ENCODE data around the gene TTC7B.

Gene TTC7B

DNA sequence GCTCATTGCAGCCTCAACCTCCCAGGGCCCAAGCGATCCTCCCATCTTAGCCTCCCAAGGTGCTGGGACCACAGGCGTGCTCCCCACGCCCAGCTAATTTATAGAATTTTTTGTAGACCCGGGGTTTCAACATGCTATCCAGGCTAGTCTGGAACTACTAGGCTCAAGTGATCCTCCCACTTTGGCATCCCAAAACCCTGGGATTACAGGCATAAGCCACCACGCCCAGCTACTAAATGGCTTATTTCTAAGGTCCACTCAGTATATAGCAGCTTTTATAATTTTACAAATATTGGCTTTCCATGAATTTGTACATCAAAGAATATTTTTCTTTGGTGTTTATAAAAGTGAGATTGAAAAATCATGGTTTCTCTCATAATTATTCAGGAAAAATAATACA, 167.8 kb downstream of the TTC7B start:
- DNase-seq (ENCODE audit: low read depth, low spot score) = no peak

DNA sequence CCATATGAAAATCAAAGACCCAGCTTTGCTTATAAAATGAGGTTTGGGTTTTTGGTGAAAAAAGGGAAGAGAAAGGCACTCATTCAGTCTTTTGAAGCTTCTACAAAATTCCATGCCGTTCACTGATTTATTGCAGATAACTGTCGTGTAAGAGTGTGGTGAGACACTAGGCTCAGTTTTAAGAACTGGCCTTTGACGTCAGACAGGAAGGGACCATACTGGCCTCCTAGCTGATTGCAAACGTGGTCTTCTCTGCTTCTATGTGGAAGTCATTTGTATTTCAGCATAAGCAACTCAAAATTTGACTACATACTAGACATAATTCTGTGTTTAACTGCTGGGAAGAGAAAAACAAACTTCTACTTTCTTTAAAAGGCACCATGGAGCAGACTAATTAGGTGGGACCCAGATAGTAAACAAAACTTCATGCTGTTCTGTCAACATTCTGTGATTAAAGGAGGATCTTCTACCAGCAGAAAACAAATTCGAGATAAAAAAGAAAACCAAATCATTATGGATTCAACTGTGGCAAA, 168.7 kb downstream of the TTC7B start:
- DNase-seq (ENCODE audit: low read depth, low spot score) = no peak

DNA sequence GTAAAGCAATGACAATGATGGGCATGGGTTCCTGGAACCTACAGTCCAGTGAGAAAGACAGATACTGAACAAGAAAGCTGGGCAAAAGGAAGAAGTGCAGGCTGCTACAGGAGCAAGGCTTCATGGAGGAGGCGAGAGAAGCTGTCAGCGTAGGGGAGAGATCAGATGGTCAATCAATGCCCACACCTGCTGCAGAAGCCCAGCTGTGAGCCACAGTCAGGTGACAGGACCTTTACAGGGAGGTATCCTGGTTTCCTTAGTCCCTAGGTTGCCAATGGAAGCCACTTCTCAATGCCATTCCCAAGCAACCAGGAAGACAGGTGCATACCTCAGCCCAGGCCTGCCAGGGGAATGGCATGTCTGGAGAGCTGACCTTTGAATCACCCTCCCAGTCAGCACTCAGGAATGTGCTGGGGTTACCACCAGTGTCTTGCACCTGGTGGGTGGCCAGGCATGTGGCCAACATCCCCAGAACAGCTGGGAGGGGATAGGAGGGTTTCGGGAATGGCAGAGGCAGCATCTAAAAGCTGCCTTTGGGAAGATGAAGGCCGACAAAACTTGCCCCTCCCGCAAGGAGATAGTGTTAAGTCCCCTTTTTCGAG, 170.3 kb downstream of the TTC7B start:
- peak; percentile 91 for DNase-seq (ENCODE audit: low read depth, low spot score)

DNA sequence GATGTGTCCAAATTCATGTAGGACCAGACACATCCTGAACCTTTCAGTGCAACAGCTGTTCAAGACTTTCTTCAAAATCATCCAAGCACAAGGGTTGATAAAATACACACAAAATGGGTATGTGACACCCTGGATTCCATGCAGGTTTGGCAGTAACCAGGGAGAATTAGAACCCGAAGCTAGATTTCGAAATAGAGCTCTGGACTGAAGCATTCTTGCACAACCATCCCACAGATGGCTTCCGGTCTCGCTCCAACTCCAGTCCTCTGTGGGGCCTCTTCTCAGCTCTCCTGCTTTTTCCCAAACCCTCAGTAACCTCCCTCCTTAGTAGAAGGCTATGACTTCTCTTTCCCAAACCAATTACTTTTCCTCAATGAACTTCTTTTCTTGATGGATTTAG, 171.3 kb downstream of the TTC7B start:
- no peak for DNase-seq (ENCODE audit: low read depth, low spot score)

DNA sequence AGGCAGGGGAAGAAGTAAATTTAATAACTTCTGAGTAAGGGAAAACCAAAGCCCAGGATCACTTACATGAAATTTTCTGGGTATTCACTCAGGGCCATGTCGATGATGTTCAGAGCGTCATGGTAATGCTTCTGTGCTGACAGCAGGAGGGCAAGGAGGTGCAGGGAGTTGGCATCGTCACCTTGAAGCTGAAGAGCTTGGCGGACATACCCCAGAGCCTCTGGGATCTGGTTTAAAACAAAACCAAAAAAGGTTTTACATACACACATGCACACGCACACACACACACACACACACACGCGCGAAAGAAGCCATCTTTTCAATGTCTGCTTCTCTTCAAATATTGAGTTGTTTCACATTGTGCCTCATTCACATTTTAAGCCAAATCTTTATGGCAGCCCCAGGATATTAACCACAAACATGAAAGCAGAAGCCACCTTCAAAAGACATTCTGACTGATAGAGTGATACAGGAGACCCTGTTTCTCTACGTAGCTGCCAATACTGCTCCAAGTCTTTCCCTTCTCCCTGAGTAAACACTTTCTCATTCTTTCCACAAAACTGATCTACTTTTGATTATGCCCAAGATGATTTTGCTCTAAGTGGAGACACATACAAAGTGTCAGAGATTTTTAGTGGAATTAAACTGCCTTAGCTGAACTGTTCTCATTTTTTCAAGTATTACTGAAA, 172.1 kb downstream of the TTC7B start:
- no peak for DNase-seq (ENCODE audit: low read depth, low spot score)

DNA sequence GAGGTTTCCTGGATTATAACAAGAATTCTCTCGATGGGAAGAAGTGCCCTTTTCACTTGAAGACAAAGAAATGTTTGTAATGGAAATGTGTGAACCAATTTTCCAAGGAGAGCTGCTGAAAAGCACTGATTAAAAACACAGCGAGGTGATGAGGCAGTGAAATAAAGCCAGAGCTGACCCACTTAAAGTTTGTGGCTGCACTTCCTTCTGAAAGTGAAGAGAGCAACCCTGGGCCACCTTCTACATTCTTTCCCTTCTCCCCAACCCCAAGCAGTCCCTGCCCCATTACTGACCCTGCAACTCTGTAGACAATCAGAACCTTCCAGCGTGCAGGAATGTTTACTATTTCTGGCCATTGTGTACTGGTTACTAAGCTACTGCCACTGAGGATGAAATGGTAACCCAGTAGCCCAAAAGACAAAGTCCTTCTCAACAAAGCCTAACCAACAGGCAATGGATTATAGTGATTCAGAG, 173.9 kb downstream of the TTC7B start:
- peak; percentile 91 for DNase-seq (ENCODE audit: low read depth, low spot score)

DNA sequence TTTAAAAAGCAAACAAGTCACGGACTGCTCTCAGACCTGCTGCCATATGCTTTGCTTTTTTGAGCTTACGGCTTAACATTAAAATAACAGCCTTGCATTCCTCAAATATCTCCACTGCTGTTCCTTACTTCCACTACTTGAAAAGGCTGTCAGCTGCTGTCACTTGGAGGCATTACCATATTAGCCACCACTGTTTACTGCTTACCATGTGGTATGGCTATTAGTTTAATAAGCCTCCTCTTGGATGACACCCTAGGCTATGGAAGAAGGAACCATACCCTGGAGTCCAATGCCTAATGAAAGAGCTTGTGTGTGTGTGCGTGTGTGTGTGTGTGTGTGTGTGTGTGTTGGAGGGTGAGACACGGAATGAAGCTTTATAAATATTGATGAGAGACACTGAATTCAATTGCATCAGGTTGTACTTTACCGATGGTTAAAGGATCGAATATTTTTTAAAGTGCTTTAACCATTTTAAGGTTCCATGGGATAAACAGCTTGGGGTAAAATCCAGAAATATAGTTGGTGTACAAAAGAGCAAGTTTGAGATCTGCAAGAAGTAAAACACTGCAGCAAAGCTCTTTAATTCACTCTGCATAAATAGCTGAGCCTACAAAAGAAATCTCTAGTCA, 174.5 kb downstream of the TTC7B start:
- DNase-seq (ENCODE audit: low read depth, low spot score) = peak; percentile 68

DNA sequence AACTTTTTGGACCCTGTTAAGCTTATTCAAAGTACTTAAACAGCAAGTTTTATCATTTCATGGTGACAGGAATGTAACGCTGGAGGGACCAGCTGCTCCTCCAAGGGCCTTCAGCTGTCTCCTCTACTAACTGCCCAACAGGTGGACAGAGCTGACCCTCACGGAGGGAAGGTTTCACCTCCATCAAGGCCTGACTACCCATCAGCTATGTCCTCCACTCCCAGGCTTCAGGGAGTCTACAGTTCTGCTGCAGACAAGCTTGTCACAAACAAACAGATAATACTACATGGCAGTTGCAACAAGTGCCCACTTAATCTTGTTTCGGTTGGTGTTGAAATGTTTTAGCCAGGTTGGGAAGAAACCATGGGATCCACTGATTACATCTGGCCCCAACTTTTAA, 175.1 kb downstream of the TTC7B start:
- no peak for DNase-seq (ENCODE audit: low read depth, low spot score)

DNA sequence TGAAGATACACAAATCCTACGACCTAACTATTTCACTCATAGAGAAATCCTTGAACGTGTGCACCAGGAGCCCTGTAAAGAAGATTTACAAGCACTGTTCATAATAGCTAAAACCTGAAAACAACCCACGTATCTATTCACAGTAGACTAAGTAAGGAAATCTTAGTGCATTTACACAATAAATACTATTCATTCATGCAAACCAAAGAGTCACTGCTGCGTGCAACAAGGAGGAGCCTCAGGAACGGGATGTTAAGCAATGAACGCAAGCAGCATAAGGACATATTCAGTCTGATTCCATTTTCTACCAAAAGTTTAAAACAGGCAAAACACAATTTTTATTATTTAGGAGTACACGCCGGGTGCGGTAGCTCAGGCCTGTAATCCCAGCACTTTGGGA, 176.6 kb downstream of the TTC7B start:
- no peak for DNase-seq (ENCODE audit: low read depth, low spot score)

DNA sequence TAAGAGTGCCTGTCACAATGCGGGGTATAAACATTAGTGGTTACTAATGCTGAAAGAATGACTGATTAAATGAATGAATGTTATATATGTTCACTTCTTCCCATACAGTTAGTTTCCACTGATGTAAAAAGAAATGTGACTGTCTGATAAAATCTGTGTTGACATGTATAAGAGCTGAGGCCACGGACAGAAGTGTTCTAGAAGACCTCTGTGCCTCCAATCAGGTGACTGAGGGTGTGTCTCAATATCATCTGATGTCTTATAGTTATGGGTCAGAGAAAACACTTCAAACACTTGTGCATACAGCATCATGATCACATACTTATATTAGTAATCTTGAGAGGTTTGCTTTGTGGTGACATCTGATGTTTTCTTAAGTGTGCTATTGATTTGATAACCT, 183.4 kb downstream of the TTC7B start:
- DNase-seq (ENCODE audit: low read depth, low spot score) = no peak

DNA sequence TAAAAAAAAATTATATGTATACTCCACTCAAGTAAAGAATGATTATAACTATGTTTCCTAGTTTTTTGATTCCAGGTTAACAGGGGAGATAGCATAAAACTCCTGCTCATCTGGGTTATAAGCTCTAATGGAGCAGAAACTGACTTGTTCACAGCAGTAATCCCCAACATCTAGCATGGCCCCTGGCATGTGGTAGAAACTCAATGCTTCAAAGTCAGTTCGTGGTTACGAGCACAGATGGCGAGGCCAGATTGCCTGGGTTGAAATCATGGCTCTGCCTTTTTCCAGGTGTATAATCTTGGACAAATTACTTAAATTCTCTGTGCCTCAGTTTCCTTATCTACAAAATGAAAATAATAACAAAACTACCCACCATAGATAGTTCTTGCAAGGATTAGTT, 183.8 kb downstream of the TTC7B start:
- DNase-seq (ENCODE audit: low read depth, low spot score) = peak; percentile 61

DNA sequence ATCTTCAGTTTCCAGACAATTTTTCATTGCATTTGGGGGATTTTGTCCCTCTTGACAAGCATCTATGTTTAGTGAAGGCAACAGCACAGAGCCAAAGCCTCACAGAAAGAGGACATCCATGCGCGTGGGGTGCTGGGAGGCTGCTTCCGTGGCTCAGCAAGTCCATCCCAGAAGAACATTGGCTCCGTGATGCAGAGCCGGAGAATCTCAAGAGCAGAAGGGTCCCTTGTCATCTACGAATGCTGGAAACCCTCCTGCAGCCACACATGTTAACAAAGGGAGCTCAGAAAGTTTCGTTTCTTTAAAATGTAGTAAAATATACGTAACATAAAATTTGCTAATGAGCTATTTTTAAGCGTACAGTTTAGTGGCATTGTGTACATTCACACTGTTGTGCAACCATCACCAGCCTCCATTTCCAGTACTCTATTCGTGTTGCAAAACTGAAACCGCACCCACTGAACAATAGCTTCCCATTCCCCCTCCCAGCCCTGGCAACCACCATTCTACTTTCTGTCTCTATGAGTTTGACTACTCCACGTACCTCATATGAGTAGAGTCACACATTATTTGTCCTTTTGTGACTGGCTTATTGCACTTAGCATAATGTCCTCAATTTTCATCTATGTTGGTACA, 185.9 kb downstream of the TTC7B start:
- no peak for DNase-seq (ENCODE audit: low read depth, low spot score)

DNA sequence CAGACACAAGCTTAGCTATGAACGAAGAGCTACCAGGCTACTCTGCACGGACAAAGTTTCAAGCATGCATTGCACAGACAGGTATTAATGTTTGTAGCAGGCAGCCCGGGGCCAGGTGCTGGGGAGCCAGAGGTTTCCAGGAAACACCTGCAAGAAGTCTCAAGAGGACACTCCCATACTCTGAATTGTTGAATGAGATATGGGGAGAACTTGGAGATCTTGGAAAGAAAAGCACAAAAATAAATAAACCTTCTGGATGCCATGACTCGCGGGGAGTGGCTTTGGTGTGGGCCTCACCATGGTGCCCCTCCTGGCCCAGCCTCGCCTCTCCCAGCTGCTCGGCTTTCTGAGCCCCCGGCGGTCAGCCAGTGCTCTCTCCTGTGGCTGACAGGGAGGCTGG, 186.8 kb downstream of the TTC7B start:
- DNase-seq (ENCODE audit: low read depth, low spot score) = no peak

DNA sequence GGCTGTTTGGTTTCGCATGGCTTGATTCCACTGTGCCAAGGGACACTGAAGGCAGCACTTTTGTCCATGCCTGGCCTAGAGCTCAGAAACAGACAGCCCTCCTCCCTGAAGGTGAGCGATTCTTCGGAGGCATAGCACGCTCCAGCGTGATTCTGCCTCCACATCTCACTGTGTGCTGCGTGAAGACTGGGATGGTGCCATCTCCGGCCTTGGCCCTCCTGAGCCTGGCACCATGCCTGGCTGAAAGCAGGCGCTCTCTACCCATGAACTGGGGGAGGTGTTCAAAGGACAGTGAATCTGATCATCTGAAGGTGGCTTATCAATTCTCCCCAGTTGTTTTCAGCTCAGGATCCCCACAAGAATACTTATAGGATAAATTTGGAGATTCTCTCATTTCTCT, 187.4 kb downstream of the TTC7B start:
- DNase-seq (ENCODE audit: low read depth, low spot score) = no peak

DNA sequence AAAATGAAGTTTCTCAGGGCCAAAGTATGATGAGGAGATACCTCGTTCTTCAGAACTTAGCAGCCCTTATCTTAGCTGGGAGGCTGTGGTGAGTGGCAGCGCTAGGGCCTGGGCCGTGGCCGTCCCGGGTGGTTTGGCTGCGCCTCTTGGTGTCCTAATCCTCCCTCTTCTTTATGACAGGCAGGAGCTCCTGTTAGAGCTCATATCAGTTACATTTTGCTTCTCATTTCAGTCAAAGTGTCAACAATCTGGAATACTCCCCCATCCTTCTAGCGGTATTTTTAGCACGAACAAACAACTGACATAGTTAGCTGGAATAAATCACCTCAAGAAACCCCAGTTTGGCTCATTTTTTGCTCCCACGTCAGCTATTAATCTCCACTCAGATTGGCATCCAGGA, 188.8 kb downstream of the TTC7B start:
- DNase-seq (ENCODE audit: low read depth, low spot score) = no peak

DNA sequence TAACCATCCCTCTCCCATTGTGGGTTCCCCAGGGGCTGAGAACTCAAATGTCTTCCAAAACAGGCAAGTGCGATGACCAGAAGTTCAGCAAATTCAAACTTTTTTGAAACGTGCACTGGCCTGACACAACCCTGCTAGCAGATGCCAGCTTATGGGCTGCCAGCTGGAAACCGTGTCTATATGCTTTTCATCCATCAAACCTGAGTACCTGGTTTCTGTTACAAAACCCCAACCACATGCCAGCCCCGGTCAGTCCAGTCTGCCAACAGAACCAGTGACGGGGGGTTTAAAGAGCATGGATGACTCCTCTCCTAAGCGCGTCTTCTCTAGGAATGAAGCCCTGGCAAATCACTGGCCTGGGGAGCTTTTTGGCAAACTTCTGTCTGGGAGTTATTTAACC, 189.7 kb downstream of the TTC7B start:
- no peak for DNase-seq (ENCODE audit: low read depth, low spot score)

DNA sequence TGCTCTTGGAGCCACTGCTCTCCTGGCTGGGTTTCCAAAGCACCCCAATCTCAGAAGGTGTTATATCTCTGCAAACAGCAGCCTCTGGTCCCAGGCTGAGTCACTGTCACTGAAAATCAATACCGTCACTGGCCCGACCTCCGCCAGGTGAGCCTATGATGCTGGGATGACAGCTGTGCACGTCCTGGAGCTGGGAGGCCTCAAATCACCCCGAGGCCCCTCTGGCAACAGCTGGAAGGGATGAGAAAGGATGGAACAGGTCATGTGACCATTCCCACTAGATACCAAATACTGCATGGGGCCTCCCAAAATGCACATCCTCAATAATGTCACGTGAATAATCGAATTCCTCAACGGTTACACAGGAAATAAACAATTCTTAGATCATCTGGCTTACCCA, 190.8 kb downstream of the TTC7B start:
- no peak for DNase-seq (ENCODE audit: low read depth, low spot score)

DNA sequence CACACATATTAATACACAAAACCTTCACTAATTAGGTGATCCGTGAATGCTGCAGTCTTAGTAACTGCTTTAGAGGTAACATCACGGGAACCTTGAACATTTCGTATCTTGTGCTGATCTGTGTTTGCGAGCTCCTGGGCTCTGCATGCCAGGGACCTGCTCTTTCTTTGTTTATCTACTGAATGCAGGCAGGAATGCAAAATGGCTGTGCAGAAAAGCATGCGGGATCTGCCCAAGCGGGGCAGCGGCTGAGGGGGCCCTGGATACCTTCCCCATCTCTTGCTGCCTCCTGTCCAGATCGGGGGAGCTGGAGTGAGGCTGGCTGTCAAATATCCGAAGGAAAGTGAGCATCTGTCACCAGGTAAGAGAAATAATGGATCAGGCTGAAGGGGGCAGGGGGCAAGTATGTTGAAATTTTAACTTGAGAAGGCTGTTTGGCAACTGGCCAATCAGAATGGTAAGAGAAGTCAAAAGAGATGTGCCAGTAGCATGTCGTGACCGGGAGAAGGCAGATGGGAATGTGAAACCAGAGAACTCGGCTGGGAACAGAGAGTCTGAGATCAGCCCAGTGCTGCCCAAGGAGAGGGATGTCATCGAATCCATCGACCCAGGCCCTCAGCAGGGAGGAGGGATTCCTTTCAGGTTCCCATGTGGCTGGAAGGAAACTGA, 191.4 kb downstream of the TTC7B start:
- DNase-seq (ENCODE audit: low read depth, low spot score) = peak; percentile 49

DNA sequence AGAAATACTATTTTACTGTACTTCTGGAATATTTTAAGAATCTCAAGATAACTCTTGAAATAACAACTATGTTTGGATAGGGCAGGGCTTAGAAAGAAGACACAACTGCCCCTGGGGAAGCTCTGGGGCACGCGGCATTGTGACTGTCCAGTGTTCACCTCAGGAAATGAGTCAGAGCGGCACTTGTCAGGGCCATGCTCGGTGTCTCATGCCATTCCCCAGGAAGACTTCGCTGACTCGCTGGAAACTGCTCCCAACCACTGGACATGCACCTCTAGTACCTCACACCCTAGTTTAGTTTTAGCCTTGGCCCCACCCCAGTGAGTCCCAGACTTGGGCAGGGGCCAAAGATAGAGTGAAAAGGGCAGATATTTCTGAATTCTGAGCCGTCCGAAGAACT, 192.0 kb downstream of the TTC7B start:
- peak; percentile 59 for DNase-seq (ENCODE audit: low read depth, low spot score)

DNA sequence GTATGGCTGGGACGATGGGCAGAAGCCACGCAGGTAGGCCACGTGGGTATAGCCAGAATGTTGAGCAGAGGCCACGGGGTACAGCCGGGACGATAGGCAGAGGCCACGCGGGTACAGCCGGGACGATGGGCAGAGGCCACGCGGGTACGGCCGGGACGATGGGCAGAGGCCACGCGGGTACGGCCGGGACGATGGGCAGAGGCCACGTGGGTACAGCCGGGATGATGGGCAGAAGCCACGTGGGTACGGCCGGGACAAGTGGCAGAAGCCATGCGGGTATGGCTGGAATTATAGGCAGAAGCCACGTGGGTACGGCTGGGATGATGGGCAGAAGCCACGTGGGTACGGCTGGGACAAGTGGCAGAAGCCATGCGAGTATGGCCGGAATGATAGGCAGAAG, 195.0 kb downstream of the TTC7B start:
- no peak for DNase-seq (ENCODE audit: low read depth, low spot score)

DNA sequence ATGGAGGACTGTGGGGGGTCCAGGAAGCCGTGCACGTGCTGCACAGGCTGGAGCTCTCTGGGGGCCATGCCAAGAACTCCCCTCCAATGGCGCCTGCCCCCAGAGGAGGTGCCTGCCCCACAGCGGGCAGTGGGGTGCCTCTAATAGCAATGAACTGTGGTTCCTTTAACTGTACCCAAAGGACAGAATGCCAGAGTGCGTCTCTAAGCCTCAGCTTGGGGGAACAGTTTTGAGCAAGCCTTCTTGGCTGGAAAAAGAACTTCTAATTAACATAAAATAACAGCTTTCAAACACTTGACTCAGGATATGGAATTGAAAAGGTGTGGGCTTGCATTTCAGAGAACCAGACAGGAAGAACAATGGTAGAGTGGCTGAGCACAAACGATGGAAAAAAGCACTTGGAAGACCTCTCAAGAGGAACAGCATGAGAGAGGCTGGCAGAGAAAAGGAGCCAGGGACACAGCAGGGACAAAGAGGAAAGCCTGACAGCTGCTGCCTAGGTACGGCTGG, 195.6 kb downstream of the TTC7B start:
- DNase-seq (ENCODE audit: low read depth, low spot score) = peak; percentile 60

DNA sequence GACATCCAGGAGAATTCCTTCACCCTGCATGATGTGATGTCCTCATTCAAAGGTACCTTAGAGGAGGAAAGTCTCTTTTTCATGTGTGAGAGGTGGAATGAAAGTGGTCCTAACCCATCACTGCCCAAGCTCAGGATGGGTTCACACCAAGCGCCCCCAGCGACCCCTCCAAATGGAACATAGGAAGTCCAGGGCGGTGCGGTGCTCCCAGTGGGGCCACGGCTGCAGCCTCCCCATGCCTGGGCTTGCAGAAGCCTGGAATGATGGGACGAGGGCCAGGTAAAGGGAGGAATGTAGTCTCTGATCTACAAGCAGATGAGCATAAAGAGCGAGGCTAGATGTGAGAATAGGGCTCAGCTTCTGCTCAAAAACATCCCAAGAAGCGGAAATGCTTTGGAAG, 196.3 kb downstream of the TTC7B start:
- DNase-seq (ENCODE audit: low read depth, low spot score) = no peak
